Posterior cingulate gyrus (tissue), 11 donors: ENCODE measurements around the gene OLFM1.

ENCODE experiments used
- DNase-seq, 10 donors: peaks; one replicate each; pipeline versions ENCODE4 v3.0.0 to v3.0.0-alpha.2; 2020 to 2021; ENCODE audit warnings: mixed read lengths in 3 of 10
- intact Hi-C: fragments of 100-400 bp; cut with DNase I; formaldehyde crosslinking; loops from one replicate; pipeline ENCODE4 v1.15.1; 2023

OLFM1 gene

DNA sequence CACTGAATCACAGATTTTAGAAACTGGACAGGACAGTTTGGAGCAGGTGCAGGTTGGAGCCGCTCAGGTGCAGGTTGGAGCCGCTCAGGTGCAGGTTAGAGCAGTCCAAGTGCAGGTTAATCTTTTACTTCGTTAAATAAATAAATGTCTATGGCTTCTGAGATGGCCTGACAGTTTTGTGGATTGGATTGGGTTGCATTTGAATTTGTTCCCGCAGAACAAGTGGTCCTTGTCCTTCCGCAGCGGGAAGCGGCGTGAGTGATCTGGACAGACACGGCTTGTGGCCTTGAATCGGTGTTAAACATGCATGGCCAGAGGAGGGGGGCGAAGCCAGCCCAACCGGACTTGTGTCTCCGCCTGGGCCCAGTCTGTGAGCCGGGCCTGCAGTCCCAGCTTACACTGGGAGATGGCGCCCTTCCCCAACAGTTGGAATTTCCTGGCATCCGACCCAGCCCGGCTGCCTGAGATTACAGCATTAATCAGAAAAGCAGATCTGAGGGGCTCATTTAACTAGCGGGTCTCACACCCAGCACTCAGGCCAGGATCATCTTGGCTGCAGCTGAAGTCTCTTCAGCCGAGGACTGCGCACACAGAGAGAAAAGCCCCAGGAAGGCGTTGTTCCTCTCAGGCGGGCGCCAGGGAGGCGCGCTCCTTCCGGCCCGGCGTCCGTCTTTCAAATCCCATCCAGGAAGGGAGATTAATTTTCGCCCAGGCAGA is 1.5 kb upstream of the OLFM1 start:
- intact Hi-C loops: loop anchor here (1.0 kb wide), 2 partner anchors 258 to 326 kb away; no protein-coding TSS in a partner anchor
- peak; percentile 73 to 98 (median 88) for DNase-seq

DNA sequence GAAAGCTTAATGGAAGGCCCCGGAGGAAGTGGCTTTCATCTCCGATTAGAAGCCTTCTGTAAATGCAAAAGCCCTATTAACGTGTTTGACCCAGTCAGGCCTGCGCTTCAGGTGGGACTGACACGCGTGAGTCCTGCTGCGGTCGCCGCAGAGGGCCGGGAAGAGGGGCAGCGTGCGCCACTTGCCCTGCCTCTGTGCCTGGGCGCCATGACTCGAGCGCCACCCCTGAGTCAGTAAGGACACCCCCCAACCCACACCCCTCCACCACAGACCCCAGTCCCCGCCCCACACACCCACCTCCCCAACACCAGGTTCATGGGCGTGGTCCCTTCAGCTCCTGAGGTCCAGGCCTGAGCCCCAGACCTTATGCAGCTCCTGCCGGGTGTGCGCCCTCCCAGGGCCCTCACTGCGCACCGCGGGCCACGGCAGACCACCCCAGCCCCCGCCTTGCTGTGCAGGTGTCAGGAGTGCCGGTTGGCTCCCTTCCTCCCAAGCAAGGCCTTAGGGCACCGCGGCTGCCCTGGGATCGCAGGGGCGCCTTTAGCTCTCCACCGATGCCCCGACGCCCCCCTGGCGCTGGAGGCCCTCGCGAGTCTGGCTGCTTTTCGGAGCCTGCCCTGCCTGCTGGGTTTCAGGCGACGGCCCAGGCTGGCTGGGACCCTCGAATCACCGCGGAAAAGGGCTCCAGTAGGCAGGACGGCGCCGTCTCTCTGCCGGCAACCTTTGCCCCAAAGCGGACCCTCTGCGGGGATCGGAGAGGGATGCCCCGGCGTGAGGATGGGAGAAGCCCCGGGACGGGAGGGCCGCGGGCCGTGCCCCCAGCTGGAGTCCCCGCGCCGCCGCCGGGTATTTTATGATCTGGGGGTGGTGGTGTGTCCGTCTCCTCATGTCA is 625 bp upstream of the OLFM1 start:
- peak in 4 of 10 donors; percentile 7 to 71 (median 66) for DNase-seq
- intact Hi-C loops: loop anchor here (1.0 kb wide), 2 partner anchors 257 to 325 kb away; no protein-coding TSS in a partner anchor

DNA sequence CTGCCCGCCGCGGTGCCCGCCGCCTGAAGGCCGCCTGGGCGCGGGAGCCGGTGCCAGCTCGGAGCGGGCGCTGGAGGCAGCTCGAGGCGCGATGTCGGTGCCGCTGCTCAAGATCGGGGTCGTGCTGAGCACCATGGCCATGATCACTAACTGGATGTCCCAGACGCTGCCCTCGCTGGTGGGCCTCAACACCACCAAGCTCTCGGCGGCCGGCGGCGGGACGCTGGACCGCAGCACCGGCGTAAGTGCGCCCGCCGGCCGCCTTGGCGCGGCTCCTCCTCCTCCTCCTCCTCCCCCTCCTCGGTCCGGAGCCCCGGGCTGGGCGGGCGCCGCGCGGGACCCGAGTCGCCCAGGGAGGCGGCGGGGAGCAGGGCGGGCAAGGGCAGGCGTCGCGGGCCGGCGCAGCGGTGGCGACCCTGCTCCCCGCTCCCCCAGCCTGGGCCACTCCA is 455 bp downstream of the OLFM1 start:
- peak in 3 of 10 donors; percentile 74 to 76 (median 74) for DNase-seq
- intact Hi-C loops: no loop called here

DNA sequence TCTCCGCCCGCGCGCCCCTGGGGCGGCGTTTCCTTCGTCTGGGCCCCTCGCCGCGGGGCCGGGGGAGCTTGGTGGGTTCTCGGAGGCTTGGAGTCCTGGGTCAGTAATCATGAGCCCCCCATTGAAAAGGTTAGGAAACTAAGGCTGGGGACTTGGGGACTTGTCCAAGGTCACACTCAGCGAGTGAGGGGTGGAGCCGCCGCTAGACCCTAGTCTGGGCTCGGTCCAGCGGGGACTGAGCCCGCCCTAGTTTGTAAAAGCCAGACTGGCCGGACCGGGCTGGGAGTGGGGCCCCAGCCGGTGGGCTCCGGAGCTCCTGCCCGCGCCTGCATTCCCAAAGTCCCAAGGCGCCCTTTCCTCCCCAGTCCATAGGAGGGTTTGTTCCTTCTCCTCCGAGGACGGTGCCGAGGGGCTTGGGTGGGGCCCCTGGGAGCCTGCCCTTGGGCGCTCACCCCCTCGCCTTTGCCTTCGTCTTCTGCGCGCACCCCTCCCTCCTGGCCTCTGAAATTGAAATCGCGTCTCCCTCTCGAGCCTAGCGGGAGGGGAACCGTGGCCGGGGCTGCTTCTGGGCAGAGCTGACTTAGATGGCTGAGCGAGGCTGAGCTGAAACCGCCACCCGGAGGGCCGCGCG is 995 bp downstream of the OLFM1 start:
- DNase-seq: peak in 3 of 10 donors; percentile 74 to 83 (median 78)
- intact Hi-C loops: no loop called here

DNA sequence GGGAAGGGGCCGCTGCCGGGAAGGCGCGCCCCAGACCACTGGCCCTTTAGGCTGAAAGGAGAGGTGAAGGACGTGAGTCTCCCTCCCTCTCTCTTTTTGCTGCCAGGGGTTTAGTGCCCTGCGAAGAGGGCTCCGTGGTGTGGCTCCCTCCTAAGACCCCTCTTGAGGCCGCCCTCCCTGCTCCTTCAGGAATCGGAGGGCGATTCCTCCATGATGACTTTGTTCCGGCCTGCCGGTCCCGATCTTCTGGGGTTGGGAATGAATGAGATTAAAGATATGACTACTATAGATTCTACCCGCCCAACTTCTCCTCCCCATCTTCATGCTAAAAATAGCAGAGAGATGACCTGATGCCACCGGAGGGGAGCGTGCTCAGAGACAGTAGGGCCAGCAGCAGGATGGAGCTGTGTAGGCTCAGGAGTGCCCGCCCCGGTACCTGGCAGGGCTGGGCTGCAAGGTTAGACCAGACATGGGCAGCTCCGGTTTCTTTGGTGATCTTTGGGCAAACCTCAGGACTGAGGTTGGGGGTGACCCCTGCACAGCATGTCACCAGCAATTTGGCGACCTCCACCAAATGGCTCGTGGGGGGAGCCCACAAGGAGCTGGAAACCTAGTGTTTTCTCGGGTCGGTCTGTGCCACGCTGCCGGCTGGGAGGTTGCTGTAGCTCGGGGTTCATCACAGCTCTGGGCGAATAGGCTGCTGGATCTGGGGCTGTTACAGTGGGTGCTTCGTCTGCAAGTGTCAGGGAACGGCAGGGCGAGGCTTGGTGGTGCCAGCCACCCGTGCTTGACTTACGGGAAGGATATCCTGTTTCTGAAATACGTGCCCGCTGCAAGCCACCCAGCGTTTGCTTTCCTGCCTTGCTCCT is 1.7 kb downstream of the OLFM1 start:
- DNase-seq: peak in 3 of 10 donors; percentile 80 to 87 (median 83)

DNA sequence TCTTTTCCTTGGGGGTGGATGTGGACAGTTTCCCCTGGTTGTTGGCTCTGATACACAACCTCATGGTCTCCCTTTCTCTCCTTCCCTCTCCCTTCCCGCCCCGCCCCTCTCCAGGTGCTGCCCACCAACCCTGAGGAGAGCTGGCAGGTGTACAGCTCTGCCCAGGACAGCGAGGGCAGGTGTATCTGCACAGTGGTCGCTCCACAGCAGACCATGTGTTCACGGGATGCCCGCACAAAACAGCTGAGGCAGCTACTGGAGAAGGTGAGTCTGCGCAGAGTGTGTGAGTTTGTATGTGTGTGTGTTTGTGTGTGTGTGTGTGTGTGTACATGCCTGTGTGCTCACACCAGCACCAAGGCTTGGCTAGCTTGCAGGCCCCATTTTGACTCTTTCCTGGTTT is 2.6 kb downstream of the OLFM1 start:
- intact Hi-C loops: no loop called here
- DNase-seq: peak in 2 of 10 donors; percentile 20 to 50

More for the DNA sequence above, 1.7 kb downstream of the OLFM1 start:
- intact Hi-C loops: no loop called here

DNA sequence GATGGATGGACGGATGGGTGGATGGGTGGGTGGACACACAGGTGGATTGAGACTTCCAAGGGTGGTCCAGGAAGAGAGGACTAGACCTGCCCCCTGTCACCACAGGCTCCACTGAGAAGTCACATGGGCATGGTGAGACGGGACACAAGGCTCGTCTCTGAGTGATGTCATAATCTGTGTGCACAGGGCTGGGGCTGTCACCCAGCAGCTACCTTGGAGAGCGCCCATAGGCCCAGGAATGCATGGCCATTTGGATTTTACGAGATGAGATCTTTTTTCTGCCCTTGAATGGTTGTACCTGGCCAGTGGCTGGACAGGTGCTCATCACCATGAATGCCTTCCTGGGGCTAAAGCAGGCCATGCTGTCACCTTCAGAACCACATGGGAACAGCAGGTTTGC is 3.1 kb downstream of the OLFM1 start:
- peak in 2 of 10 donors; percentile 50 to 72 for DNase-seq
- intact Hi-C loops: no loop called here

DNA sequence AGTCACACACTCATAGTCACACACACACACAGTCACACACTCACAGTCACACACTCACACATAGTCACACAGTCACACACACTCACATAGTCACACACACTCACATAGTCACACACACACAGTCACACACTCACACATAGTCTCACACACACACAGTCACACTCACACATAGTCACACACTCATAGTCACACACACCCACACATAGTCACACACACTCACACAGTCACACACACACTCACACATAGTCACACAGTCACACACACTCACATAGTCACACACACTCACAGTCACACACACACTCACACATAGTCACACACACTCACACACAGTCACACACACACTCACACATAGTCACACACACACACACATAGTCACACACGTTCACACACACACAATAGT is 4.1 kb downstream of the OLFM1 start:
- intact Hi-C loops: no loop called here
- no peak for DNase-seq

DNA sequence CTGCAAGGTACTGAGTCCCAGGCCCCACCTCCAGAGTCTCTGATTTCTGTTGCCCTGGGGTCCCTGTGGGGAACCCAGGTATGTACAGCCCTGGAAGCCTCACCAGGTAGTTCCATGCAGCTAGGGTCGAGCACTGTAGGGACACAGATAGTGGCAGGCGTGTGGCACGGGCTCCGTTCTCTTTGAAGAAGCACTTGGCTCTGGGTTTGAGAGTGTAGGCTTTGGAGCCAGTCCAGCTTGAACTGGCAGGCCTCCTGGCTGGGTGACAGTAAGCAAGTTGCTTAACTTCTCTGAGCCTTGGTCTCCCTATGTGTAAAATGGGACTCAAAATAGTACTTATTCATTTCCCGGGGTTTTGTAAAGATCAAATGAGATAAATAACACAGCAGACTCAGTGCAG is 5.6 kb downstream of the OLFM1 start:
- DNase-seq: peak in 3 of 10 donors; percentile 65 to 76 (median 68)
- intact Hi-C loops: no loop called here

DNA sequence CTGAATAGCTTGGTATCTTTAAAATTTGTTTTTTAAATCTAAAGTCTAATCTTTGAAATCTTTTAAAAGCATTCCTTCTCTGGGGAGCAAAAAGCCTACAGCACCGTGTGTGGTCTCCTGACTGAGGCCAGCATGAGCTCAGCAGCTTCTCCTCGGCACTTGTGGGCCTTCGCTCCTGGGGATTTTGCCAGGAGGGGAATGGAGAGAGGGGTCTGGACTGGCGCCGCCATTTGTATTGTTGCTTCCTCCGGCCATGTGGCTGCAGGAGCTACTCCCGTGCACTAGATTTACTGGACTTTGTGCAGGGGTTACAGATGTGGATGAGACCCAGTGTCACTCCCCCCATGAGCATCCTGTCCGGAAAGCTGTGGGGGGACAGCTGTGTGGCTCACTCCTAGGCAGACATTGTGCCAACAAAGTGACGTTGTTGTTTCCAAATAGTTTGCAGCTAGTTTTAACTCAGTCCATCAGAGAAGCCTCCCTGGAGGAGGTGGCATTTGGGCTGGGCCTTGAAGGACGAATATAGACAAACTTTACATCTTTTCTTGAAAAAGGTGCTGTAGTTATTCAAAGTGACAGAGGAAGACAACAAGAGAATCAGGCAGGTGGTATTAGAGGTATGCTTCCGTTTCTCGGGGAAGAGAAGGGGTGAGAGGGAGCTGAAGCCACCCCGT is 6.6 kb downstream of the OLFM1 start:
- DNase-seq: peak in 3 of 10 donors; percentile 18 to 70 (median 61)
- intact Hi-C loops: no loop called here

DNA sequence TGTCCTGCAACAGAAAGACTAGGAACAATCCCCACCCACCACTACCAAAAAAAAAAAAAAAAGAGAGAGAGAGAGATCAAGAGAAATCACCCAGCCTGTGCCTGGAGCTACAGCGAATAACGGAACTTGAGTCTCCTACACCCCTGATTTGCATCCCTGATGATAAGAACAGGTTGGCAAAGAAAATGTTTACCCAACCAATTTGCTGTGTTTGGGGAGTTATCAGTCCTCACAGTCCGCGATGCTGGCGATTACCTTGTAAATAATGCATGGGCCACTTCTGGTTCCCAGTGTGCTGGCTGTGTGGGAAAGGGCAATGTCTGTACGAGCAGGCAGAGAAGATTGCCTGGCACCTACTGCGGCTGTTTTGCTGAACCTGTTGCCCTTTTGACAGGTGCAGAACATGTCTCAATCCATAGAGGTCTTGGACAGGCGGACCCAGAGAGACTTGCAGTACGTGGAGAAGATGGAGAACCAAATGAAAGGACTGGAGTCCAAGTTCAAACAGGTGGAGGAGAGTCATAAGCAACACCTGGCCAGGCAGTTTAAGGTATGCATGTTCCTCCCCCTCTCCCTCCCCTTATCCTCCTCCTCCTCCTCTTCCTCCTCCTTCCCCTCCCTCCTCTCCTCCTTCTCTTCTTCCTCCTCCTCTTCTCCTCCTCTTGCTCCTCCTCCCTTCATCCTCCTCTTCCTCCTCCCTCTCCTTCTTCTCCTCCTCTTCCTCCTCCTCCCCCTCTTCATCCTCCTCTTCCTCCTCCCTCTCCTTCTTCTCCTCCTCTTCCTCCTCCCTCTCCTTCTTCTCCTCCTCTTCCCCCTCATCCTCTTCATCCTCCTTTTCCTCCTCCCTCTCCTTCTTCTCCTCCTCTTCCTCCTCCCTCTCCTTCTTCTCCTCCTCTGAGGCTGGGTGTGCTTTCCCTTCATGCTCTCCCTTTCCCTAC is 8.3 kb downstream of the OLFM1 start:
- DNase-seq: peak in 3 of 10 donors; percentile 13 to 31 (median 20)
- intact Hi-C loops: no loop called here

DNA sequence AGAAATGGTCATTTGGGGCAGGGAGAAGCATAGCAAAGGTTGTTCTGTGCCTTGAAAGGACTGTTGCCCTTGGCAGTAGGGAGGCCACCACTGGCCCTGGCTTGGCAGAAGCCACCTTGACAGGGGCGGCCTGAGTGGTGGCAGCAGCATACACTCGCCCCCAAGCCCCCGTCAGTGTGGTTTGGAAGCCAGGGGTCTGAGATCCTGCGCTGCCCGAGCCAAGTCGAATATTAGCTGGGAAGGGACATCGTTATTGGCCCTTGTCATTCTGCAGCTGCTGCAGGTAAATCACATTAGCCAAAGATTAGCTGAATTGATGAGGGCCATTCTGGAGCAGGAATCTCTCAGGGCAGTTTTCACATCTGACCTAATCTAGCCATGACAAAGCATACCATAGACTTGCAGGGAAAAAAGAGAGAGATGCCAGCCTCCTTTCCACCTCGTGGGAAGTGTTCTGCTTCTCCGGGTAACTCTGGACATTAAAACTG is 9.0 kb downstream of the OLFM1 start:
- intact Hi-C loops: no loop called here
- peak in 2 of 10 donors; percentile 53 to 69 for DNase-seq

DNA sequence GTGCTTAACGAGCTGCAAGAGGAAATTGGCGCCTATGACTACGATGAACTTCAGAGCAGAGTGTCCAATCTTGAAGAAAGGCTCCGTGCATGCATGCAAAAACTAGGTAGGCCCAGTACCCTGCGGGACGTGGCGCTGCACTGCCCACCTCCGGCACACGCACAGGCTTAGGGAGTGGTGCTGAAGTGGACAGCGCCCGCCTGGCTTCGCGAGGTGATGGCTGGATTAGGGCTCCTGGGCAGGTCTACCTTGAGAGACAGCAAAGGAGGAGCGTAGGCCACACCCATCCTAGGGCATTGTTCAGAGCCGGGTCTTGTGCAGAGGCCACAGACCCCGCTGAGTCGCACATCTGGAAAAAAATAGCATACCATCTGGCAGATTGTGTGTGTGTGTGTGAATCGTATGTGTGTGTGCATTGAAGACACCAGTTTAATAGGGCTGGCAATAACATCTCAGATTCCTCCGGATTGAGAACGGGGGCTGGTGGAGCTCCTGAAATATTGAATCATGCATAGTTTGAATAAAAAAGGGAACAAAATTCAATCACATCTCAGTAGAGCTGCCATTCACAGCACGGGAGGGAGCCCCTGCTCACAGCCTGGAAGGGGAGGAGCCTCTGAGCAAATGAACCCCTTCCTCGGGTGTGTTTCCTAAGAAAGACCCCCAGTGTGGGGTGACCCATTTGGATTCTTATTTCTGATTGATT is 11.1 kb downstream of the OLFM1 start:
- peak in 1 of 10 donors; percentile 64 for DNase-seq
- intact Hi-C loops: no loop called here

DNA sequence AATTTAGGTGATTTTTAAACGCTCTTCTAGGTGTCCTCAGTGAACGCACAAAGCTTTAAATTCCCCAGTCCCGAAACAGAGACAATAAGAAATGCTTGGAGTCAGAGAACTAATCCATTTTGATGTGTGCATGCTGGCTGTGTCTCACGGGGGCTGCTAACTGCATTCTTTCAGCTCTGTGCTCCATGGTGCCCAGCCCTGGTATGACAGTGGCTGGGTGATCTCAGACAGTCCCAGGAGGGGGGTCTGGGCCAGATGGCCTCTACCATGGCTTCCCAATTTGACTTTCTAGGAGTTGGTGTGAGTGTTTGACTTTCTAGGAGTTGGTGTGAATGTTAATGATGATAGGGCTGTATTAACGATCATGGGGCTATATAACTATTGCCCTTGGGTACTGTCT is 12.1 kb downstream of the OLFM1 start:
- DNase-seq: peak in 4 of 10 donors; percentile 9 to 52 (median 28)
- intact Hi-C loops: no loop called here

DNA sequence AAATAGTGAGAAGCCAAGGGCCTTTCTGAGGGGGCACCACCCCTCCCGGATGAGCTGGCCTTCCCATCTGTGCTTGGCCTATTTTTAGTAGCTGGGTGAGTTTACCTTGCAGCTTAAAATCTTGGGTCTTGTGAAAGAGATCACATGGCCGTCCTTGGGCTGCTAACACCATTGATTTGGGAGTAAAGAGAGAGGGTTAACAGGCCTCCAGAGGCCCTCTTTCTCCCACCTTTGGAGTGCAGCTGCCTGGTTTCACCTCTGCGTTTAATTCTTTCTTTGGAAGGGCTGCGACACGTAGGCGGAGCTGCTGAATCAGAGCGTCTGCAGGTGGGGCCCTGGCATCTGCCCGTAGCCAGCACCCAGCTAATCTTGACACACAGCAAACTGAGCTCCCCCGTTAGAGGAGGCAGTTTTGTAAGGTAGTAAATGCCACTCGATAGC is 12.8 kb downstream of the OLFM1 start:
- peak in 6 of 10 donors; percentile 43 to 92 (median 76) for DNase-seq

DNA sequence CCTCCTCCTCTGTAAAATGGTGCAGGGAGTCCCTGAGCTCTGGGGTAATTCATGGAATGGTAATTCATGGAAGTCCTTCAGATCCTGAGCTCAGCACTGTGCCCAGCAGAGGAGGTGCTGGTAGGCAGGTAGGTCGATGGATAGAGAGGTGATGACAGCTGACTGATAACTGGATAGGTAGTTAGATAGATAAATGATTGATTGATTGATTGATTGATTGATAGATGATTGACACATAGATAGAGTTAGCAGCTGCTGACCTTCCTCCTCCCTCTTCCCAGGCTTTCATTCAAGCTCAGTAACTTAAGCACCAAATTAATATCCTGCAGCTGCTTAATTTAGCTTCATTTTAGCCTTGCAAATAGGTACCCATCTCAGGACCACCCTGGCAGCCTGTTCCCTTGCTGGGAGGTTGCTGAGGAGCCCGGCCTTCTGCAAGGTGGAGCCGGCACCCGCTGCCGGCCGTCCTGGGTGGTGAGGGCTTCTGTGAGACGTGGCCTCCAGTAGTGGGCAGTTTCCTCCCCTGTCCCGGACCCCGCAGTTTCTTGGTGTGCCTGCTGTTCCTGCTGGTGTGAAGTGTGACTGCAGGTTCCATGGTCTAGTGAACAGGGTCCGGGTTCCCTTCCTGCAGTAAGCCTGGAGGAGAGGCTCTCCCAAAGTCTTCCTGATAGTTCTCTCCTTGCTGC is 13.4 kb downstream of the OLFM1 start:
- peak in 4 of 10 donors; percentile 16 to 82 (median 67) for DNase-seq
- intact Hi-C loops: no loop called here

More for the DNA sequence above, 12.8 kb downstream of the OLFM1 start:
- intact Hi-C loops: no loop called here
